SK-N-SH (cell line): Measurements from ENCODE around the gene FANCL. TPM values are rescaled to one million over a fixed set of nuclear protein-coding genes. Genes with fewer than 3 reads are reported as not detected.

Experiments used
- CTCF ChIA-PET: fragments of 300-600, 350-600 bp; formaldehyde crosslinking; extraction: SDS; loops from one replicate; lab custom pipeline; 2021; lab: Yijun Ruan, JAX
- POLR2A ChIA-PET: fragments of 350-600 bp; sonication (Branson Sonifier 250); formaldehyde crosslinking; extraction: SDS; loops from one replicate; lab custom pipeline; 2020; ENCODE audit warnings: antibody characterized with exemption, inconsistent platforms; lab: Yijun Ruan, JAX
- DNase-seq: peaks from one replicate; pipeline ENCODE4 v3.0.0; 2012
- H2AFZ ChIP-seq: fragments of 200-600 bp; sonication (generic); 2 replicates; pipeline ENCODE4 v1.8.1; 2016; ENCODE audit warnings: antibody characterized with exemption, mild to moderate bottlenecking, low read depth
- H3F3A ChIP-seq: fragments of 200-600 bp; sonication (generic); replicated peaks from 2 replicates; pipeline ENCODE3; 2016; ENCODE audit warnings: antibody characterized with exemption, mild to moderate bottlenecking; ENCODE audit not compliant: insufficient read depth
- H3K27ac ChIP-seq, 2 experiments: fragments of 200-500 bp in 1 of 2; fragments of 200-600 bp in 1 of 2; sonication (Bioruptor generic) in 1 of 2; sonication (generic), shearing (Covaris generic) in 1 of 2; 2 replicates each; pipeline versions ENCODE4 v1.5.1 to v1.6.1; 2014 to 2016; ENCODE audit warnings: low read depth in 2 of 2, inconsistent platforms in 1 of 2, low read length in 1 of 2, mild to moderate bottlenecking in 1 of 2, mixed read lengths in 1 of 2
- H3K27me3 ChIP-seq: fragments of 200-600 bp; sonication (generic), shearing (Covaris generic); 2 replicates; pipeline ENCODE4 v1.6.1; 2016; ENCODE audit warnings: mixed run types; ENCODE audit not compliant: insufficient read depth
- H3K36me3 ChIP-seq, 2 experiments: fragments of 200-500 bp in 1 of 2; fragments of 200-600 bp in 1 of 2; sonication (Bioruptor generic) in 1 of 2; sonication (generic) in 1 of 2; replicated peaks in 1 of 2; 2 replicates each; pipeline versions ENCODE3 to v1.5.1; 2014 to 2016; ENCODE audit warnings: low read length in 1 of 2, mild to moderate bottlenecking in 1 of 2; ENCODE audit not compliant: insufficient read depth in 2 of 2, control insufficient read depth in 1 of 2
- H3K4me1 ChIP-seq, 2 experiments: fragments of 200-500 bp in 1 of 2; fragments of 200-600 bp in 1 of 2; sonication (Bioruptor generic) in 1 of 2; sonication (generic), shearing (Covaris generic) in 1 of 2; 2 replicates each; pipeline versions ENCODE4 v1.5.1 to v1.6.1; 2014 to 2016; ENCODE audit warnings: low read depth in 1 of 2, low read length in 1 of 2, mixed run types in 1 of 2; ENCODE audit not compliant: insufficient read depth in 2 of 2, control insufficient read depth in 1 of 2
- H3K4me2 ChIP-seq: fragments of 200-600 bp; sonication (generic), shearing (Covaris generic); 2 replicates; pipeline ENCODE4 v1.6.1; 2017; ENCODE audit warnings: mixed run types
- H3K4me3 ChIP-seq, 2 experiments: fragments of 200-500 bp in 1 of 2; fragments of 200-600 bp in 1 of 2; sonication (Bioruptor generic) in 1 of 2; sonication (generic), shearing (Covaris generic) in 1 of 2; 2 replicates each; pipeline versions ENCODE4 v1.5.1 to v1.8.1; 2014 to 2016; ENCODE audit warnings: low read depth in 2 of 2, inconsistent platforms in 1 of 2, low read length in 1 of 2, mild to moderate bottlenecking in 1 of 2, mixed read lengths in 1 of 2, moderate library complexity in 1 of 2
- H3K79me2 ChIP-seq: fragments of 200-600 bp; sonication (generic); 2 replicates; pipeline ENCODE4 v1.8.1; 2017; ENCODE audit warnings: mild to moderate bottlenecking; ENCODE audit not compliant: insufficient read depth
- H3K9ac ChIP-seq: fragments of 200-600 bp; sonication (generic); 2 replicates; pipeline ENCODE4 v1.6.1; 2017; ENCODE audit warnings: mixed run types
- H3K9me2 ChIP-seq: fragments of 200-600 bp; sonication (generic); 2 replicates; pipeline ENCODE4 v1.6.1; 2017; ENCODE audit warnings: mixed run types
- H3K9me3 ChIP-seq: fragments of 200-600 bp; sonication (generic); 2 replicates; pipeline ENCODE4 v1.6.1; 2017; ENCODE audit warnings: mixed run types, mild to moderate bottlenecking, moderate library complexity
- H4K20me1 ChIP-seq: fragments of 200-600 bp; sonication (generic); 2 replicates; pipeline ENCODE4 v1.6.1; 2017; ENCODE audit warnings: mild to moderate bottlenecking, mixed run types; ENCODE audit not compliant: insufficient read depth
- CHD2 ChIP-seq: fragments of 150-350 bp; IDR thresholded peaks from 2 replicates; pipeline ENCODE4 v1.6.1; 2018; ENCODE audit warnings: low read length; ENCODE audit not compliant: partially characterized antibody
- FOSL2 ChIP-seq: IDR thresholded peaks from 2 replicates; pipeline ENCODE4 v1.4.0; 2012; ENCODE audit warnings: low read depth, mild to moderate bottlenecking, moderate library complexity, borderline replicate concordance
- GABPA ChIP-seq: IDR thresholded peaks from 2 replicates; pipeline ENCODE4 v1.4.0; 2012; ENCODE audit warnings: low read depth, mild to moderate bottlenecking
- IRF3 ChIP-seq: fragments of 150-350 bp; IDR thresholded peaks from 2 replicates; pipeline ENCODE4 v1.6.1; 2016; ENCODE audit warnings: mild to moderate bottlenecking, low read depth, low read length
- MAX ChIP-seq: IDR thresholded peaks from 2 replicates; pipeline ENCODE4 v1.4.0; 2012; ENCODE audit warnings: low read depth
- MXI1 ChIP-seq: IDR thresholded peaks from 2 replicates; pipeline ENCODE4 v1.6.1; 2012; ENCODE audit warnings: mild to moderate bottlenecking, low read depth, low read length, improper control_type of control experiment
- POLR2AphosphoS5 ChIP-seq: IDR thresholded peaks from 2 replicates; pipeline ENCODE4 v1.6.1; 2012; ENCODE audit warnings: low read depth, low read length
- SMC3 ChIP-seq: IDR thresholded peaks from 2 replicates; pipeline ENCODE4 v1.6.1; 2012; ENCODE audit warnings: low read depth, low read length, improper control_type of control experiment
- YY1 ChIP-seq: IDR thresholded peaks from 2 replicates; pipeline ENCODE4 v1.4.0; 2012; ENCODE audit warnings: low read depth, mild to moderate bottlenecking
- WGBS: methylation state at CpG from one replicate; pipeline ENCODE4 v1.1.6; 2017; ENCODE audit warnings: low lambda C conversion rate; 5-methylcytosine and 5-hydroxymethylcytosine counted together
- polyA plus RNA-seq, 3 experiments: library from polyadenylated mRNA; depleted of rRNA; stranded (reverse); fragments of >200 nt; gene quantifications; 2 replicates each; pipeline ENCODE4 v1.2.3, GENCODE V29; 2012
- TF ChIP-seq, protein P1 (sequence below): IDR thresholded peaks from 2 replicates; pipeline ENCODE4 v1.6.1; 2012; ENCODE audit warnings: mild to moderate bottlenecking, low read depth, low read length, moderate library complexity
- TF ChIP-seq, protein P2 (sequence below): IDR thresholded peaks from 2 replicates; pipeline ENCODE4 v1.4.0; 2012; ENCODE audit warnings: low read depth, borderline replicate concordance

The FANCL gene
- polyA plus RNA-seq, 1 of the 3 experiments (the other 2 are of a cell fraction) = 11.8 TPM

DNA sequence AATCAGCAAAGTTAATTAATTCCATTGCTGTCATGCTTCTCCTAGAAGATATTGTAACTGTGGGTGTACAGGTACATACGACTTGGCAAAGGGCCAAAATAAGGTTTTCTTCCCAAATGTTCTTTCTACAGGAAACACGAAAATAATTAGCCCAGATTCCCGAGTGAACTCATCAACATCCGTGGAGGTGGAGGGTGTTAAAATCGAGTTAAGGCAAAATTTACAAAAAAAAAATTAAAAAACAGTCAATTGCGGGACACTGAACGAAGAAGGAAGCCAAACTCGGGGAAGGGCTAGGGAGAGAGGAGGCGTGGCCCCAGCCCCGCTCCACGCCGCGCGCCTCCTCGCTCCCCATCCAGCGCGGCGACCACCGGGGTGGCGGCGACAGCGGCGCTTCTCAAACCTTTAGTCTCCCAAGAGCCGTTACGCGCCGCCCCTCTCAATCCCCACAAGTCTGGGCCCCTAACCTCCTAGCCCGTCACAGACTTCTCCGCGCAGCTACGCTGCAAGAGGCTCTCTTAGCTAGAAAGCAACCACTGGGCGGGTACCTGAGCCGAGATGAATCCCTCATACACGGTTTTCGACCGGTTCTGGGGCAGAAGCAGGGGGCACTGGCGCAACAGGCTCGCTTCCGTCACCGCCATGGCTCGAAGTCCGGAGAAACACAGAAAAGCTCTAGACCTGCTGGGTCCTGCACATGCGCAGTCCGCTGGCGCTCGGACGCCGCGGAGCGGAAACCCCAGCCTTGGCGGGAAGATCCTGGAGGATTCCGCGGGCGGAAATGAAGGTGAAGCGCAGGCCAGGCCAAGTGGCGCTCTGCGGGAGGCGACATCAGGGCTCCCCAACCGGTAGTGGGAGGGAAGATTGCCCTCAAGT is at the start of gene FANCL (continued):
- TF ChIP-seq POLR2AphosphoS5 (peak; percentile 86), CHD2 (peak; percentile 20), MAX (peak; percentile 94)
- TF ChIP-seq, protein P1, sequence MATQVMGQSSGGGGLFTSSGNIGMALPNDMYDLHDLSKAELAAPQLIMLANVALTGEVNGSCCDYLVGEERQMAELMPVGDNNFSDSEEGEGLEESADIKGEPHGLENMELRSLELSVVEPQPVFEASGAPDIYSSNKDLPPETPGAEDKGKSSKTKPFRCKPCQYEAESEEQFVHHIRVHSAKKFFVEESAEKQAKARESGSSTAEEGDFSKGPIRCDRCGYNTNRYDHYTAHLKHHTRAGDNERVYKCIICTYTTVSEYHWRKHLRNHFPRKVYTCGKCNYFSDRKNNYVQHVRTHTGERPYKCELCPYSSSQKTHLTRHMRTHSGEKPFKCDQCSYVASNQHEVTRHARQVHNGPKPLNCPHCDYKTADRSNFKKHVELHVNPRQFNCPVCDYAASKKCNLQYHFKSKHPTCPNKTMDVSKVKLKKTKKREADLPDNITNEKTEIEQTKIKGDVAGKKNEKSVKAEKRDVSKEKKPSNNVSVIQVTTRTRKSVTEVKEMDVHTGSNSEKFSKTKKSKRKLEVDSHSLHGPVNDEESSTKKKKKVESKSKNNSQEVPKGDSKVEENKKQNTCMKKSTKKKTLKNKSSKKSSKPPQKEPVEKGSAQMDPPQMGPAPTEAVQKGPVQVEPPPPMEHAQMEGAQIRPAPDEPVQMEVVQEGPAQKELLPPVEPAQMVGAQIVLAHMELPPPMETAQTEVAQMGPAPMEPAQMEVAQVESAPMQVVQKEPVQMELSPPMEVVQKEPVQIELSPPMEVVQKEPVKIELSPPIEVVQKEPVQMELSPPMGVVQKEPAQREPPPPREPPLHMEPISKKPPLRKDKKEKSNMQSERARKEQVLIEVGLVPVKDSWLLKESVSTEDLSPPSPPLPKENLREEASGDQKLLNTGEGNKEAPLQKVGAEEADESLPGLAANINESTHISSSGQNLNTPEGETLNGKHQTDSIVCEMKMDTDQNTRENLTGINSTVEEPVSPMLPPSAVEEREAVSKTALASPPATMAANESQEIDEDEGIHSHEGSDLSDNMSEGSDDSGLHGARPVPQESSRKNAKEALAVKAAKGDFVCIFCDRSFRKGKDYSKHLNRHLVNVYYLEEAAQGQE = peak; percentile 16; the same call in 1 of the 2 replicates

DNA sequence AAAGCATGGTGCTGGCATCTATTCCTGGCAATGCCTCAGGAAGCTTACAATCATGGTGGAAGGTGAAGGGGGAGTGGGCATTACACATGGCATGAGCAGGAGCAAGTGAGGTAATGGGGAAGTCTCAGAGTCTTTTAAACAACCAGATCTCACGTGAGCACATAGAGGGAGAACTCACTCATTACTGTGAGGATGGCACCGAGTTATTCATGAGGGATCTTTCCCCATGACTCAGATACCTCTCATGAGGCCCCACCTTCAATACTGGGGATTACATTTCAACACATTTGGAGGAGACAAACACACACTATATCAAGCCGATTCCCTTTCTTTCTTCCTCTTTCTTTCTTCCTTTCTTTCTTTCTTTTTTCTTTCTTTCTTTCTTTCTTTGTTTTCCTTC is 47.9 kb upstream of the FANCL start:
- no peak overlapping the region for H2AFZ ChIP-seq
- no peaks in the 10 kb centered on the region for H3K36me3 ChIP-seq
- H3F3A ChIP-seq = no peaks in the 10 kb centered on the region
- no peak for DNase-seq
- H3K9me3 ChIP-seq = no peaks in the 10 kb centered on the region
- no peaks in the 10 kb centered on the region for H3K79me2 ChIP-seq
- H3K9ac ChIP-seq = no peak overlapping the region
- H3K4me2 ChIP-seq = no peak overlapping the region
- no peak overlapping the region for H3K27ac ChIP-seq
- H3K27me3 ChIP-seq = no peaks in the 10 kb centered on the region
- H3K9me2 ChIP-seq = no peaks in the 10 kb centered on the region
- TF ChIP-seq IRF3 = no peak
- TF ChIP-seq MAX = no peak
- TF ChIP-seq MXI1 = no peak
- 35% methylated on average over 3 of the region's 3 CpGs for WGBS
- no peaks in the 10 kb centered on the region for H4K20me1 ChIP-seq
- CTCF ChIA-PET = interaction anchor here (0.7 kb wide), 1 partner anchor 9 kb away, joined by 3 read pairs; no protein-coding TSS in a partner anchor
- POLR2A ChIA-PET = no interaction called here
- no peaks in the 10 kb centered on the region; a peak in 1 of 4 replicates for H3K4me1 ChIP-seq
- no peak overlapping the region for H3K4me3 ChIP-seq

DNA sequence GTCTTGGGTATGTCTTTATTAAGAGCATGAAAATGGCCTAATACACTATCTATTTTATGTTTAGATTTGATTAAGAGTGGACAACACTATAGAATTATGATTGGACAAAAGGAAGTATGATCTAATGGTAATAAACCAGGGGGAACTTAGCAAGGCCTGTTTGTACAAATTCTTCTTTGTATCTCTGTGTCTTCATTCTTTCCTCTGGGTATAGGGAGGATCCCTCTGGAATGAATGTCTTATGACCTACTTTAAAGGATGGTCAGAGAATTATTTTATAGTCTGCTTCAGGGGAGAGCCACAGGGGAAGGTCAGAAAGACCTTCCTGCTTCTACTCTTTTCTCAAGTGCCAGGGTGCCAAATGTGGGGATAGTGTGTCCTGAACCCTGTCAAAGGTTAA is 42.8 kb upstream of the FANCL start:
- Histone ChIP-seq H3K36me3 (no peaks in the 10 kb centered on the region), H2AFZ (no peak overlapping the region), H3K4me3 (no peak overlapping the region), H4K20me1 (no peaks in the 10 kb centered on the region), H3K4me1 (no peaks in the 10 kb centered on the region), H3K4me2 (no peak overlapping the region), H3K9me2 (no peaks in the 10 kb centered on the region), H3K79me2 (no peaks in the 10 kb centered on the region), H3K27me3 (no peaks in the 10 kb centered on the region), H3K9ac (no peak overlapping the region), H3K9me3 (no peaks in the 10 kb centered on the region), H3F3A (no peaks in the 10 kb centered on the region), H3K27ac (no peak overlapping the region)
- DNase-seq = no peak
- ChIA-PET CTCF (no interaction called here), POLR2A (no interaction called here)
- TF ChIP-seq, protein P2, sequence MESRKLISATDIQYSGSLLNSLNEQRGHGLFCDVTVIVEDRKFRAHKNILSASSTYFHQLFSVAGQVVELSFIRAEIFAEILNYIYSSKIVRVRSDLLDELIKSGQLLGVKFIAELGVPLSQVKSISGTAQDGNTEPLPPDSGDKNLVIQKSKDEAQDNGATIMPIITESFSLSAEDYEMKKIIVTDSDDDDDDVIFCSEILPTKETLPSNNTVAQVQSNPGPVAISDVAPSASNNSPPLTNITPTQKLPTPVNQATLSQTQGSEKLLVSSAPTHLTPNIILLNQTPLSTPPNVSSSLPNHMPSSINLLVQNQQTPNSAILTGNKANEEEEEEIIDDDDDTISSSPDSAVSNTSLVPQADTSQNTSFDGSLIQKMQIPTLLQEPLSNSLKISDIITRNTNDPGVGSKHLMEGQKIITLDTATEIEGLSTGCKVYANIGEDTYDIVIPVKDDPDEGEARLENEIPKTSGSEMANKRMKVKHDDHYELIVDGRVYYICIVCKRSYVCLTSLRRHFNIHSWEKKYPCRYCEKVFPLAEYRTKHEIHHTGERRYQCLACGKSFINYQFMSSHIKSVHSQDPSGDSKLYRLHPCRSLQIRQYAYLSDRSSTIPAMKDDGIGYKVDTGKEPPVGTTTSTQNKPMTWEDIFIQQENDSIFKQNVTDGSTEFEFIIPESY = no peak
- no peak for TF ChIP-seq GABPA
- TF ChIP-seq MXI1 = no peak
- TF ChIP-seq SMC3 = no peak
- TF ChIP-seq, protein P1 = no peak
- TF ChIP-seq YY1 = no peak
- no peak for TF ChIP-seq FOSL2
